Astrocyte (in vitro differentiated cells and primary cell): ENCODE data around the gene RRP9. TPM values are rescaled to one million over a fixed set of nuclear protein-coding genes. Genes with fewer than 3 reads are reported as not detected.
"Not testable (repeated sequence)": the region's sequence is repeated elsewhere in the genome, so short reads cannot be mapped to it uniquely, and the experiment has no call there.

Experiments
- DNase-seq: peaks from one replicate; pipeline ENCODE4 v3.0.0-alpha.2; 2010; ENCODE audit warnings: low read depth
- FAIRE-seq: peaks from 2 replicates; lab custom pipeline; 2011; peaks lifted over from hg19 to GRCh38; lab: Jason Lieb, UNC
- H2AFZ ChIP-seq: 2 replicates; pipeline ENCODE4 v1.6.0; 2012; ENCODE audit warnings: low read depth, low read length, inconsistent platforms
- H3K27ac ChIP-seq: 2 replicates; pipeline ENCODE4 v1.5.1; 2011; ENCODE audit warnings: low read depth, low read length, inconsistent platforms
- H3K27me3 ChIP-seq: 2 replicates; pipeline ENCODE4 v1.6.0; 2011; ENCODE audit warnings: low read length, inconsistent platforms; ENCODE audit not compliant: insufficient read depth
- H3K36me3 ChIP-seq: 2 replicates; pipeline ENCODE4 v1.5.1; 2011; ENCODE audit warnings: low read length, inconsistent platforms; ENCODE audit not compliant: insufficient read depth
- H3K4me1 ChIP-seq: 2 replicates; pipeline ENCODE4 v1.5.1; 2011; ENCODE audit warnings: low read length, inconsistent platforms; ENCODE audit not compliant: insufficient read depth
- H3K4me2 ChIP-seq: 2 replicates; pipeline ENCODE4 v1.6.0; 2012; ENCODE audit warnings: low read length, inconsistent platforms
- H3K4me3 ChIP-seq: 2 replicates; pipeline ENCODE4 v1.5.1; 2011; ENCODE audit warnings: low read depth, mild to moderate bottlenecking, low read length, inconsistent platforms; ENCODE audit not compliant: insufficient read depth
- H3K79me2 ChIP-seq: 2 replicates; pipeline ENCODE4 v1.6.0; 2012; ENCODE audit warnings: mild to moderate bottlenecking, low read length, inconsistent platforms; ENCODE audit not compliant: insufficient read depth
- H3K9ac ChIP-seq: 2 replicates; pipeline ENCODE4 v1.6.0; 2012; ENCODE audit warnings: mild to moderate bottlenecking, low read length, inconsistent platforms
- H3K9me3 ChIP-seq: 2 replicates; pipeline ENCODE4 v1.5.1; 2012; ENCODE audit warnings: low read depth, mild to moderate bottlenecking, low read length, inconsistent platforms; ENCODE audit not compliant: insufficient read depth
- H4K20me1 ChIP-seq: 2 replicates; pipeline ENCODE4 v1.6.0; 2012; ENCODE audit warnings: low read length, inconsistent platforms; ENCODE audit not compliant: insufficient read depth
- H3K27ac Mint-ChIP-seq: one replicate; pipeline ENCODE4 v1.8.0; 2021; ENCODE audit warnings: mild to moderate bottlenecking, mixed read lengths; ENCODE audit not compliant: unreplicated experiment
- H3K27me3 Mint-ChIP-seq: one replicate; pipeline ENCODE4 v1.8.0; 2021; ENCODE audit warnings: low read depth, mixed read lengths; ENCODE audit not compliant: unreplicated experiment
- H3K36me3 Mint-ChIP-seq: one replicate; pipeline ENCODE4 v1.8.0; 2021; ENCODE audit warnings: low read depth, mixed read lengths; ENCODE audit not compliant: unreplicated experiment
- H3K4me1 Mint-ChIP-seq: one replicate; pipeline ENCODE4 v1.8.0; 2021; ENCODE audit warnings: low read depth, mixed read lengths; ENCODE audit not compliant: unreplicated experiment
- H3K4me3 Mint-ChIP-seq: one replicate; pipeline ENCODE4 v1.8.0; 2021; ENCODE audit warnings: mild to moderate bottlenecking, moderate library complexity, mixed read lengths; ENCODE audit not compliant: unreplicated experiment
- H3K9me3 Mint-ChIP-seq: one replicate; pipeline ENCODE4 v1.8.0; 2021; ENCODE audit warnings: mild to moderate bottlenecking, mixed read lengths; ENCODE audit not compliant: unreplicated experiment
- EZH2 ChIP-seq: IDR thresholded peaks from 2 replicates; pipeline ENCODE4 v1.6.1; 2012; ENCODE audit warnings: mild to moderate bottlenecking, low read length, inconsistent platforms; ENCODE audit not compliant: insufficient read depth
- total RNA-seq: library from RNA; stranded (reverse); gene quantifications from 2 replicates; pipeline ENCODE4 v1.2.1, GENCODE V29; 2021
- TF ChIP-seq, protein P1 (sequence below): IDR thresholded peaks from 2 replicates; pipeline ENCODE4 v1.5.1; 2011; ENCODE audit warnings: low read depth, mild to moderate bottlenecking, inconsistent platforms, low read length, moderate library complexity; ENCODE audit not compliant: insufficient read depth

RRP9 gene
- total RNA-seq, 1 donor from 2014 or later, result 22.9 TPM

DNA sequence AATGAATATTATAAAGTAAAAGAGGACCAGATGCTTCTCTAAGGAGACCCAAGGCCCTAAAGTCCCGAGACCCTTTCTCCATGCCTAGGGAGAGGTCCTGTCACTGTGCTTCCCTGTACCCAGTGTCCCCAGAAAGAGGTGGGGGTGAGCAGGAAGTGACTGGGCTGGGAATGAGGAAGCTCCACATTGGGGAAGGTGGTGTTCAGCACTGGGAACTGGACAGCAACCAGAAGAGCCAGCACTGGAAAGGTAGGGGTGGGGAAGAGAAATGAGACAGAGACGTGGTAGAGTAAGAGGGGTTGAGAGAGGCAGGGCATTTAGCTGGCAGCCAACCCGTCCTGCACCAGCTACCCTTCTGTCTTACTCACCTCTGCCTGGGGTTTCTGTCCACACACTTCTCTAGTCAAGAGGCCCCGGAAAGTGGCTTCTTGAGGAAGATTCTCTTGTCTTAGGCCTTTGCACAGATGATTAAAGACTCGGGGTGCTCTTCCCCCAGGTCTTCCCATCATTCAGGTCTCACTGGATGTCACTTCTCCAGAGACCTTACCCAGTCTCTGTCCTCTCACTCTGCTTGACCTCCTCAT, 12.2 kb downstream of the RRP9 start:
- H3K27ac ChIP-seq, result no peak overlapping the region
- no peak overlapping the region for H3K27ac Mint-ChIP-seq
- no peak overlapping the region for H2AFZ ChIP-seq
- H3K4me1 ChIP-seq, result no peaks in the 10 kb centered on the region
- H4K20me1 ChIP-seq, result peaks cover 2% of the 10 kb centered on the region
- H3K36me3 ChIP-seq, result peaks cover 6% of the 10 kb centered on the region
- no peak overlapping the region for H3K4me2 ChIP-seq
- H3K9ac ChIP-seq, result no peak overlapping the region
- H3K79me2 ChIP-seq, result no peaks in the 10 kb centered on the region
- H3K4me3 Mint-ChIP-seq, result no peak overlapping the region
- no peaks in the 10 kb centered on the region for H3K9me3 Mint-ChIP-seq
- FAIRE-seq (no peak), DNase-seq (no peak)
- H3K36me3 Mint-ChIP-seq, result peaks cover 23% of the 10 kb centered on the region
- no peak overlapping the region for H3K4me3 ChIP-seq
- H3K9me3 ChIP-seq, result no peaks in the 10 kb centered on the region
- H3K4me1 Mint-ChIP-seq, result no peaks in the 10 kb centered on the region
- TF ChIP-seq, protein P1, sequence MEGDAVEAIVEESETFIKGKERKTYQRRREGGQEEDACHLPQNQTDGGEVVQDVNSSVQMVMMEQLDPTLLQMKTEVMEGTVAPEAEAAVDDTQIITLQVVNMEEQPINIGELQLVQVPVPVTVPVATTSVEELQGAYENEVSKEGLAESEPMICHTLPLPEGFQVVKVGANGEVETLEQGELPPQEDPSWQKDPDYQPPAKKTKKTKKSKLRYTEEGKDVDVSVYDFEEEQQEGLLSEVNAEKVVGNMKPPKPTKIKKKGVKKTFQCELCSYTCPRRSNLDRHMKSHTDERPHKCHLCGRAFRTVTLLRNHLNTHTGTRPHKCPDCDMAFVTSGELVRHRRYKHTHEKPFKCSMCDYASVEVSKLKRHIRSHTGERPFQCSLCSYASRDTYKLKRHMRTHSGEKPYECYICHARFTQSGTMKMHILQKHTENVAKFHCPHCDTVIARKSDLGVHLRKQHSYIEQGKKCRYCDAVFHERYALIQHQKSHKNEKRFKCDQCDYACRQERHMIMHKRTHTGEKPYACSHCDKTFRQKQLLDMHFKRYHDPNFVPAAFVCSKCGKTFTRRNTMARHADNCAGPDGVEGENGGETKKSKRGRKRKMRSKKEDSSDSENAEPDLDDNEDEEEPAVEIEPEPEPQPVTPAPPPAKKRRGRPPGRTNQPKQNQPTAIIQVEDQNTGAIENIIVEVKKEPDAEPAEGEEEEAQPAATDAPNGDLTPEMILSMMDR, result no peak
- TF ChIP-seq EZH2, result no peak
- H3K27me3 ChIP-seq, result no peaks in the 10 kb centered on the region
- H3K27me3 Mint-ChIP-seq, result no peaks in the 10 kb centered on the region

DNA sequence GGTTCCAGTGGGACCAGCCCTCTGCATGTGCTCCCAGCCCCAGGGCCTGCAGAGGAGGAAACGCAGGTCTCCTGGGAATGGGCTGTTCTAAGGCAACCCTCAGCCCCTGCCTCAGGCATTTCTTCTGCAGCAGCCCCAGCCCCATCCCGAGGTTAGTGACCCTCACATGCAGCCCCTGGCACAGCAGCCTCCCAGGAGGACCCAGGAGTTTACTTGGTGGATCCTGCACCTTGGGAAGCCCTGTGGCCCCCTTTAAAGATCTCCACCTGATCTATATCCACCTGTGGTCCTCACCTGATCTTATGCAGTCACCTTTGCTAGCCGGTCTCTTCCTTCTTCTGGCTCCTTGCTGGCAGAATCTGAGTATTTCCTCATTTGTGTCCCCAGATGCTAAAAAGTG, 12.7 kb downstream of the RRP9 start:
- not testable (repeated sequence) for DNase-seq, H3K27me3 ChIP-seq, H3K9me3 Mint-ChIP-seq, H3K36me3 ChIP-seq, H3K4me1 Mint-ChIP-seq, H3K4me3 Mint-ChIP-seq, H3K27me3 Mint-ChIP-seq, H3K27ac Mint-ChIP-seq, H3K27ac ChIP-seq, H3K4me2 ChIP-seq, H2AFZ ChIP-seq, H3K79me2 ChIP-seq, H3K9me3 ChIP-seq, H3K4me3 ChIP-seq, H4K20me1 ChIP-seq, FAIRE-seq, H3K9ac ChIP-seq, H3K4me1 ChIP-seq
- peaks cover 20% of the 10 kb centered on the region for H3K36me3 Mint-ChIP-seq

DNA sequence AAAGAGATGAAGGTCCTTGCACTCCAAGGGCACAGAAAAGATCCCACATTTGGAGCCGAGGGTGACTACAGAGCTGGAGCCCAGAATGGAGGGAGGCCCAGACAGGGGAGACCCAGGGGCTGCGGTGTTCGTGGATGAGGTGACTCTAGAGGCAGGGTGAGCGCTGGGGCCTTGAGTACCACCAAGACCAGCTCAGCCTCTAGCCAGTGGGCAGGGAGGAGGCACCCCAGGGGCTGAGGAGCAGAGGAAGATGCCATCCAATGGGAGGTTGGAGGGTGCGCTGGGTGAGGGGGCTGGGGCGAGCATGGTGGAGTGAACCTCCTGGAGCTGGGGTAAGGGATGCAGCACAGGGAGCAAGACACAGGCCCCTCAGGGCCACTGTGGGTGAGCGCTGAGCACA, 13.3 kb downstream of the RRP9 start:
- FAIRE-seq, result no peak
- Histone ChIP-seq H3K9me3 (no peaks in the 10 kb centered on the region), H4K20me1 (no peaks in the 10 kb centered on the region), H3K4me2 (no peak overlapping the region), H3K4me3 (no peak overlapping the region), H3K27me3 (no peaks in the 10 kb centered on the region), H3K36me3 (peaks cover 1% of the 10 kb centered on the region), H3K9ac (no peak overlapping the region), H3K79me2 (no peaks in the 10 kb centered on the region), H2AFZ (no peak overlapping the region), H3K27ac (no peak overlapping the region), H3K4me1 (no peaks in the 10 kb centered on the region)
- no peak for DNase-seq
- TF ChIP-seq EZH2, result no peak
- TF ChIP-seq, protein P1, result no peak
- Mint-ChIP-seq H3K27me3 (no peaks in the 10 kb centered on the region), H3K27ac (no peak overlapping the region), H3K36me3 (peaks cover 16% of the 10 kb centered on the region), H3K4me3 (no peak overlapping the region), H3K9me3 (no peaks in the 10 kb centered on the region), H3K4me1 (no peaks in the 10 kb centered on the region)
